Keratinocyte (primary cell): ENCODE data around the gene GRP.

Source experiments
- CTCF ChIP-seq, 3 experiments: IDR thresholded peaks in 1 of 3; conservative IDR thresholded peaks in 1 of 3; optimal IDR thresholded peaks in 1 of 3; 2 replicates in 2 of 3; 3 replicates in 1 of 3; pipeline versions ENCODE3 to v1.5.1; 2011; ENCODE audit warnings: low read length in 3 of 3, mild to moderate bottlenecking in 3 of 3, moderate library complexity in 2 of 3, control low read depth in 1 of 3, inconsistent platforms in 1 of 3; ENCODE audit not compliant: insufficient read depth in 2 of 3; ENCODE audit errors: extremely low read depth in 1 of 3
- EZH2 ChIP-seq: IDR thresholded peaks from one replicate; pipeline ENCODE4 v1.6.1; 2012; ENCODE audit warnings: inconsistent platforms, mild to moderate bottlenecking, low read length, moderate library complexity

GRCh38 chr18:59218018-59218417 is 1.9 kb upstream of the GRP start:
- TF ChIP-seq CTCF (optimal IDR thresholded peaks at IDR 0.05 in 1 of 3, IDR thresholded peaks at IDR 0.05 in 1 of 3, conservative IDR thresholded peaks at IDR 0.05 in 1 of 3; ENCODE audit: extremely low read depth in 1 of 3, insufficient read depth in 2 of 3, low read length in 3 of 3) (no peak), EZH2 (no peak)
